Peyer's patch (tissue), 4 donors: ENCODE data around the gene IKZF2.

Experiments used
- POLR2A ChIP-seq, 2 donors: fragments of 450-650 bp; IDR thresholded peaks; one replicate each; pipeline ENCODE4 v1.5.1; 2017; ENCODE audit warnings: antibody characterized with exemption in 2 of 2, mild to moderate bottlenecking in 2 of 2, moderate library complexity in 2 of 2
- TF ChIP-seq, protein P1 (sequence below), 6 experiments: fragments of 450-650 bp in 4 of 6; fragments of 200-600 bp in 2 of 6; sonication (generic) in 1 of 6; IDR thresholded peaks; one replicate each; pipeline ENCODE4 v1.5.1; 2017 to 2019; ENCODE audit warnings: antibody characterized with exemption in 6 of 6, mild to moderate bottlenecking in 3 of 6, moderate library complexity in 1 of 6

DNA sequence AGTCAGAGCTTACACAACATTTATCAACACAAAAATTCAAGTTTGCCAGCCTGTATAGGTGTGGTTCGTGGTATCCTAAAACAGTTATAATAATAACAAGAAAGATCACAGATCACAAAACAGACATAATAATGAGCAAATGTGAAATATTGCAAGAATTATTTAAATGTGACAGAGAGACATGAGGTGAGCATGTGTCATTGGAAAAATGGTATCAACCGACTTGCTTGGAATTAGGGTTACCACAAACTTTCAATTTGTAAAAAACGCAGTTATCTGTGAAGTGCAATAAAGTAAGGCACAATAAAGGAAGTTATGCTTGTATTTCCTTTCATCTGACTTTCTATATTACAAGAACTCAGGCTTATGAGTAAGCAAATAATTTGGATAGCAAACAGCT is 116.8 kb downstream of the IKZF2 start:
- TF ChIP-seq, protein P1, sequence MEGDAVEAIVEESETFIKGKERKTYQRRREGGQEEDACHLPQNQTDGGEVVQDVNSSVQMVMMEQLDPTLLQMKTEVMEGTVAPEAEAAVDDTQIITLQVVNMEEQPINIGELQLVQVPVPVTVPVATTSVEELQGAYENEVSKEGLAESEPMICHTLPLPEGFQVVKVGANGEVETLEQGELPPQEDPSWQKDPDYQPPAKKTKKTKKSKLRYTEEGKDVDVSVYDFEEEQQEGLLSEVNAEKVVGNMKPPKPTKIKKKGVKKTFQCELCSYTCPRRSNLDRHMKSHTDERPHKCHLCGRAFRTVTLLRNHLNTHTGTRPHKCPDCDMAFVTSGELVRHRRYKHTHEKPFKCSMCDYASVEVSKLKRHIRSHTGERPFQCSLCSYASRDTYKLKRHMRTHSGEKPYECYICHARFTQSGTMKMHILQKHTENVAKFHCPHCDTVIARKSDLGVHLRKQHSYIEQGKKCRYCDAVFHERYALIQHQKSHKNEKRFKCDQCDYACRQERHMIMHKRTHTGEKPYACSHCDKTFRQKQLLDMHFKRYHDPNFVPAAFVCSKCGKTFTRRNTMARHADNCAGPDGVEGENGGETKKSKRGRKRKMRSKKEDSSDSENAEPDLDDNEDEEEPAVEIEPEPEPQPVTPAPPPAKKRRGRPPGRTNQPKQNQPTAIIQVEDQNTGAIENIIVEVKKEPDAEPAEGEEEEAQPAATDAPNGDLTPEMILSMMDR (IDR thresholded peaks at IDR 0.05): no peak
- no peak for TF ChIP-seq POLR2A (IDR thresholded peaks at IDR 0.05)
